ENCODE measurements around the gene PDGFA.

Gene PDGFA

GRCh38 chr7:461453-462172 is 58.0 kb downstream of the PDGFA start:
- TF ChIP-seq POLR2AphosphoS5 (IDR thresholded peaks at IDR 0.05; ENCODE audit: low read depth, low read length) (no peak), SIN3A (IDR thresholded peaks at IDR 0.05; ENCODE audit: borderline replicate concordance, insufficient read depth, low read length) (no peak), FOXP2 (optimal IDR thresholded peaks at IDR 0.05; ENCODE audit: borderline replicate concordance, extremely low read depth, extremely low read length, insufficient read depth) (no peak), REST (IDR thresholded peaks at IDR 0.05; ENCODE audit: insufficient read depth in 1 of 2, low read depth in 2 of 2, low read length in 2 of 2) (no peak), TAF1 (IDR thresholded peaks at IDR 0.05; ENCODE audit: borderline replicate concordance, insufficient read depth, low read length) (no peak)

DNA sequence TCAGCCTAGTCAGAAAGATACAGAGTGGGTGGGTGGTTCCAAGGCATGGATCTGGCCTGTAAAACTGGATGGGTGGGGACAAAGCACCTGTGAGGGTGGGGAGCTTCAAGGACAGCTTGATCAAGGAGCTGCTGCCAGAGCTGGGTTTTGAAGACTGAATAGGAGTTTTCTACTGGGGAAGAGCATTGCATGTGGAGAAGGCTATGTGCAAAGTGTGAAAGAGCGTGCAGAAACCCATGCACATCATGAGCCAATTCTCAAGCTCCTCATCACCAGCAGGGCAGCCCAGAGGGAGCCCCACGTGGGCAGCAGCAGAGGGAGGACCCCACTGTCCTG is 58.6 kb downstream of the PDGFA start:
- TF ChIP-seq POLR2AphosphoS5 (IDR thresholded peaks at IDR 0.05; ENCODE audit: low read depth, low read length) (no peak), FOXP2 (optimal IDR thresholded peaks at IDR 0.05; ENCODE audit: borderline replicate concordance, extremely low read depth, extremely low read length, insufficient read depth) (no peak), REST (IDR thresholded peaks at IDR 0.05; ENCODE audit: insufficient read depth in 1 of 2, low read depth in 2 of 2, low read length in 2 of 2) (no peak), TAF1 (IDR thresholded peaks at IDR 0.05; ENCODE audit: borderline replicate concordance, insufficient read depth, low read length) (no peak), SIN3A (IDR thresholded peaks at IDR 0.05; ENCODE audit: borderline replicate concordance, insufficient read depth, low read length) (no peak)

DNA sequence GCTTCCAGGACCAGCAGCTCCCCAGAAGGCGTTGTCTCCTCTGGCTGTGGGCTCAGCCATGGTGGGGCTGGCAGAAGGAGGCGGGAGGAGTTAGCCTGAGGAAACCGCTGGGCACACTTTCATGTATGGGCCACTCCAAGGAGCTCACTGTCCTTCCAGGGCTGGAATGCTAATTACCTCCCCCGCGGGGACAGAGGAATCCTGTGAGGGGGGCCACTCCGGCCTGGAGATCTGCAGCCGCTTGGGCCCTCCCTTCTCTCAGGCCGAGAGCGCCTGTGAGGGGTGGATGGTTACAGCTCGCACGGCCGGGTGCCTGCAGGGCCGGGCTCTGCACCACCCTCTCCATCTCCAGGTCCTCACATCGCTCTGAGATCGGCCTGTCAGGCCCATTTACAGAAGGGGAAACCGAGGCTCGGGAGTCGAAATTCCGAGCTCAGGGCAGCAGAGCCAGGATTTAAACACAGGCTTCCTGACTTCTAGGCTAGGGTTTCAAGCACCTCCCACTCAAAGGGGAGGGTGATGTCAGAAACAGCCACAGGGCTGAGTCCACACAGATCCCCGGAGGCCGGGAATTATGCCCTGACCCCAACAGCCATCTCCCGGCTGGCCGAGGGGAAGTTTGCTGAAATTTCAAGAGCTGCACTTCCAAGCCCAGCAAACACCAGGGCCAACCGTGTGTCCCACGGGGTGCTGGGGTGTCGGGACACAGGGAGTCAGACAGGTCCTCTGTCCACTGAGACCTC is 59.1 kb downstream of the PDGFA start:
- TF ChIP-seq SIN3A (IDR thresholded peaks at IDR 0.05; ENCODE audit: borderline replicate concordance, insufficient read depth, low read length), result no peak
- TF ChIP-seq REST (IDR thresholded peaks at IDR 0.05; ENCODE audit: insufficient read depth in 1 of 2, low read depth in 2 of 2, low read length in 2 of 2), result no peak
- TF ChIP-seq FOXP2 (optimal IDR thresholded peaks at IDR 0.05; ENCODE audit: borderline replicate concordance, extremely low read depth, extremely low read length, insufficient read depth), result no peak
- no peak for TF ChIP-seq POLR2AphosphoS5 (IDR thresholded peaks at IDR 0.05; ENCODE audit: low read depth, low read length)
- no peak for TF ChIP-seq TAF1 (IDR thresholded peaks at IDR 0.05; ENCODE audit: borderline replicate concordance, insufficient read depth, low read length)

DNA sequence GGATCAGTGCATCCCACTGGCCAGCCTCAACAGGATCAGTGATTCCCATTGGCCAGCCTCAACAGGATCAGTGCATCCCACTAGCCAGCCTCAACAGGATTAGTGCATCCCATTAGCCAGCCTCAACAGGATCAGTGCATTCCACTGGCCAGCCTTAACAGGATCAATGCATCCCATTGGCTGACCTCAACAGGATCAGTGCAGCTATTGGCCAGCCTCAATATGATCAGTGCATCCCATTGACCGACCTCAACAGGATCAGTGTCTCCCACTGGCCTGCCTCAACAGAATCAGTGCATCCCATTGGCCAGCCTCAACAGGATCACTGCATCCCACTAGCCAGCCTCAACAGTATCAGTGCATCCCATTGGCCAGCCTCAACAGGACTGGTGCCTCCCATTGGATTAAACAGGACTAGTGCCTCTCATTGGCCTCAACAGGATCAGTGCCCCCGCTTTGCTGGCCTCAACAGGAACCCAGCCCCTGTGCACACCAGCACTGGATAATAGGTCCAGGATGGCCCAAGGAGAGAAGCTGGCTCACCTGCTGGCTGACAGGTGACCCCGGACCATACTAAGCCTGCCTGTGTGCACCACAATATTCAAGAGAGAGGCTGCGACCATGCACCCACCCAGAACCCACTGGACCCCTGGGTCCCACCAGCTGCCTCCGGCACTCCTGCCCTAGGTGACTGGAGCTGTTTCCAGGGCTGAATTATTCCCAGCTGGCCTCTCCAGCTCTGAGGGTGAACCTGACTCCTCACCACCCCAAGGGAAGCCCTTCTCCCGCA is 59.9 kb downstream of the PDGFA start:
- TF ChIP-seq FOXP2 (optimal IDR thresholded peaks at IDR 0.05; ENCODE audit: borderline replicate concordance, extremely low read depth, extremely low read length, insufficient read depth), result no peak
- no peak for TF ChIP-seq TAF1 (IDR thresholded peaks at IDR 0.05; ENCODE audit: borderline replicate concordance, insufficient read depth, low read length)
- TF ChIP-seq SIN3A (IDR thresholded peaks at IDR 0.05; ENCODE audit: borderline replicate concordance, insufficient read depth, low read length), result no peak
- no peak for TF ChIP-seq REST (IDR thresholded peaks at IDR 0.05; ENCODE audit: insufficient read depth in 1 of 2, low read depth in 2 of 2, low read length in 2 of 2)
- no peak for TF ChIP-seq POLR2AphosphoS5 (IDR thresholded peaks at IDR 0.05; ENCODE audit: low read depth, low read length)
